ENCODE measurements around the gene NPC1.

The NPC1 gene

DNA sequence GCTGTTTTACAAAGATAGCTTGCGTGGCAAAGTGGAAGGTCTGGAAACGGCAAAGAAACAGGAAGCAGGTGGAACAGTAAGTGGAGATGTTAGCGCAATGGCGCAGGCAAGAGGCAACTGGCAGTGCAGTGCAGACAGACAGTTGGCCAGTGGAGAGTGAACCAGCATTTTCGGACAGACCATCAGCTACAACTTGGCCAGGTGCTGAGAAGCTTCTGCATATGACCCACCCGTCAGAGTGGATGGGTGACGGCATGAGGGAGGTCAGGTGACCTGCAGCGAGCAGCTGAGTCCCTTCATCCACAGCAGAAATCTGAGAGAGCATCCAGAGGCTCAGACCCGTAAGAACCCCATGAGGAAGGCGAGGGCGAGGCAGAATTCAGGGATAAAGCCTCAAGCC lies 33.8 kb downstream of the NPC1 start:
- Histone ChIP-seq H2BK5ac (ENCODE audit: low read length) (no peak overlapping the region), H3K23ac (ENCODE audit: low read depth, low read length, poor library complexity) (no peak overlapping the region), H3K79me1 (ENCODE audit: low read depth, low read length) (no peaks in the 10 kb centered on the region), H2BK15ac (ENCODE audit: low read length) (no peak overlapping the region), H4K8ac (ENCODE audit: low read depth, low read length) (peak overlapping the region; percentile 29), H3K27me3 (ENCODE audit: control insufficient read depth in 3 of 3, insufficient read depth in 3 of 3, low read depth in 1 of 3, low read length in 3 of 3) (no peaks in the 10 kb centered on the region), H3K4me3 (ENCODE audit: low read length in 2 of 2) (peak overlapping the region in 1 of 2 donors; percentile 45), H3K4me1 (ENCODE audit: control insufficient read depth in 2 of 2, insufficient read depth in 1 of 2, low read depth in 1 of 2, low read length in 2 of 2) (no peaks in the 10 kb centered on the region), H3K27ac (replicated peaks; ENCODE audit: low read length) (no peak overlapping the region), H3K4me2 (ENCODE audit: insufficient read depth, low read length, poor library complexity, severe bottlenecking) (no peak overlapping the region), H2AK5ac (ENCODE audit: low read depth, low read length) (no peak overlapping the region), H3K9ac (ENCODE audit: low read depth, low read length, poor library complexity) (no peak overlapping the region), H3K4ac (ENCODE audit: low read length) (peak overlapping the region; percentile 24), H3K36me3 (replicated peaks in 1 of 2; ENCODE audit: control insufficient read depth in 2 of 2, insufficient read depth in 2 of 2, low read length in 2 of 2) (peaks cover 43 to 94% of the 10 kb centered on the region in 2 donors), H2BK12ac (ENCODE audit: low read length) (no peak overlapping the region), H2AFZ (ENCODE audit: low read length) (no peak overlapping the region), H3K18ac (ENCODE audit: low read length) (no peak overlapping the region), H3K9me3 (replicated peaks in 1 of 2; ENCODE audit: control insufficient read depth in 2 of 2, insufficient read depth in 1 of 2, low read depth in 1 of 2, low read length in 2 of 2) (no peaks in the 10 kb centered on the region), H3K14ac (ENCODE audit: low read length) (no peak overlapping the region), H4K91ac (ENCODE audit: low read depth, low read length, poor library complexity) (no peak overlapping the region), H2BK120ac (ENCODE audit: low read depth, low read length) (no peak overlapping the region)
- no peak for DNase-seq (ENCODE audit: low spot score)
- no CpG with 5 or more reads among the region's 11 CpGs for WGBS, 2 donors (ENCODE audit: extremely low coverage in 2 of 2, insufficient read length in 2 of 2, insufficient replicate concordance in 1 of 2)

DNA sequence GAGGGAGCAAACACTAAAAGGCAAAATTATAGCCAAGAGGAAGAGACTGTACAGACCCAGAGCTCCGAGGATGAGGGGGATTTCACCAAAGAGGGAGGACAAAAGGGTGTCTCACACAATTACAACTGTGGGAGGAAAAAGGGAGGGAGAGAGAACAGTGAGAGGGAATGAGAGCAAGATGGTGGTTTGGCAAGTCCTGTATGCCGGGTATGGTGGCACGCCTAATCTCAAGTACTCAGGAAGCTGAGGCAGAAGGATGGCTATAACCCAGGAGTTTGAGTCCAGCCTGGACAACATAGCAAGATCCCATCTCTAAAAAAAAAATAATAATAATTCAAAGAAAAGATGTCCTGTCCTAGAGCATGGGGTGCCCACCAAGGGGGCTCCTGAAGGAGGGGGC lies 34.3 kb downstream of the NPC1 start:
- no peaks in the 10 kb centered on the region for H3K4me1 ChIP-seq (ENCODE audit: control insufficient read depth in 2 of 2, insufficient read depth in 1 of 2, low read depth in 1 of 2, low read length in 2 of 2)
- peaks cover 42 to 94% of the 10 kb centered on the region in 2 donors for H3K36me3 ChIP-seq (replicated peaks in 1 of 2; ENCODE audit: control insufficient read depth in 2 of 2, insufficient read depth in 2 of 2, low read length in 2 of 2)
- no peak overlapping the region for H4K8ac ChIP-seq (ENCODE audit: low read depth, low read length)
- no peaks in the 10 kb centered on the region for H3K9me3 ChIP-seq (replicated peaks in 1 of 2; ENCODE audit: control insufficient read depth in 2 of 2, insufficient read depth in 1 of 2, low read depth in 1 of 2, low read length in 2 of 2)
- no peak overlapping the region for H2BK15ac ChIP-seq (ENCODE audit: low read length)
- H4K91ac ChIP-seq (ENCODE audit: low read depth, low read length, poor library complexity), result no peak overlapping the region
- no peak overlapping the region for H3K18ac ChIP-seq (ENCODE audit: low read length)
- no peak overlapping the region for H3K27ac ChIP-seq (replicated peaks; ENCODE audit: low read length)
- H3K4ac ChIP-seq (ENCODE audit: low read length), result no peak overlapping the region
- H3K23ac ChIP-seq (ENCODE audit: low read depth, low read length, poor library complexity), result no peak overlapping the region
- no peak overlapping the region for H3K4me2 ChIP-seq (ENCODE audit: insufficient read depth, low read length, poor library complexity, severe bottlenecking)
- no peak overlapping the region for H2AK5ac ChIP-seq (ENCODE audit: low read depth, low read length)
- DNase-seq (ENCODE audit: low spot score), result no peak
- H3K4me3 ChIP-seq (ENCODE audit: low read length in 2 of 2), result no peak overlapping the region
- no peaks in the 10 kb centered on the region for H3K27me3 ChIP-seq (ENCODE audit: control insufficient read depth in 3 of 3, insufficient read depth in 3 of 3, low read depth in 1 of 3, low read length in 3 of 3)
- H2AFZ ChIP-seq (ENCODE audit: low read length), result no peak overlapping the region
- no peak overlapping the region for H2BK120ac ChIP-seq (ENCODE audit: low read depth, low read length)
- no peak overlapping the region for H3K14ac ChIP-seq (ENCODE audit: low read length)
- no peak overlapping the region for H2BK5ac ChIP-seq (ENCODE audit: low read length)
- no peak overlapping the region for H2BK12ac ChIP-seq (ENCODE audit: low read length)
- H3K9ac ChIP-seq (ENCODE audit: low read depth, low read length, poor library complexity), result peak overlapping the region; percentile 50
- H3K79me1 ChIP-seq (ENCODE audit: low read depth, low read length), result no peaks in the 10 kb centered on the region
- no CpG with 5 or more reads among the region's 3 CpGs for WGBS, 2 donors (ENCODE audit: extremely low coverage in 2 of 2, insufficient read length in 2 of 2, insufficient replicate concordance in 1 of 2)

DNA sequence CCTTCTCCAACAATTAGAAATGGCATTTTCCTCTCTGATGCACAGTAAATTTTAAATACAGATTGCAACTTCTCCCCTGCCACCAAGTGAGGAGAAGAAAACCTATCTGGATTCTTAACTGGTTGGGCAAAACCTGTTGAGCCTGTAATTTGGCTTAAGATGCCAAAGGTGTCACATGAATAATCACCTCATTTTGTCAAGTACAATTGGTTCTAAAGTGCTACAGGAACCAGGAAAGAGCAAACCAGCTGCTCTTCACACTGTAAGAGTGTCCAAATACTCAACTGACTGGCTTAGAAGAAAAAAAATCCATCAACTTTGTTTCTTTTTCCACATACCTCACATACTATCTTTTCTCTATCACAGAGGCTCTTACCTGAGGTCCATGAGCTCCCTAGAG lies 35.4 kb downstream of the NPC1 start:
- no peak overlapping the region for H2AFZ ChIP-seq (ENCODE audit: low read length)
- no peaks in the 10 kb centered on the region for H3K9me3 ChIP-seq (replicated peaks in 1 of 2; ENCODE audit: control insufficient read depth in 2 of 2, insufficient read depth in 1 of 2, low read depth in 1 of 2, low read length in 2 of 2)
- no peak overlapping the region for H3K18ac ChIP-seq (ENCODE audit: low read length)
- no peak overlapping the region for H2BK15ac ChIP-seq (ENCODE audit: low read length)
- H3K9ac ChIP-seq (ENCODE audit: low read depth, low read length, poor library complexity), result no peak overlapping the region
- no peak overlapping the region for H4K8ac ChIP-seq (ENCODE audit: low read depth, low read length)
- H3K4ac ChIP-seq (ENCODE audit: low read length), result no peak overlapping the region
- H2BK12ac ChIP-seq (ENCODE audit: low read length), result no peak overlapping the region
- H2BK120ac ChIP-seq (ENCODE audit: low read depth, low read length), result no peak overlapping the region
- H3K23ac ChIP-seq (ENCODE audit: low read depth, low read length, poor library complexity), result no peak overlapping the region
- H3K79me1 ChIP-seq (ENCODE audit: low read depth, low read length), result no peaks in the 10 kb centered on the region
- no peaks in the 10 kb centered on the region for H3K4me1 ChIP-seq (ENCODE audit: control insufficient read depth in 2 of 2, insufficient read depth in 1 of 2, low read depth in 1 of 2, low read length in 2 of 2)
- no peak overlapping the region for H2AK5ac ChIP-seq (ENCODE audit: low read depth, low read length)
- no peak overlapping the region for H3K14ac ChIP-seq (ENCODE audit: low read length)
- no peak for DNase-seq (ENCODE audit: low spot score)
- H3K36me3 ChIP-seq (replicated peaks in 1 of 2; ENCODE audit: control insufficient read depth in 2 of 2, insufficient read depth in 2 of 2, low read length in 2 of 2), result peaks cover 32 to 92% of the 10 kb centered on the region in 2 donors
- no peak overlapping the region for H3K27ac ChIP-seq (replicated peaks; ENCODE audit: low read length)
- no peak overlapping the region for H3K4me3 ChIP-seq (ENCODE audit: low read length in 2 of 2)
- H3K27me3 ChIP-seq (ENCODE audit: control insufficient read depth in 3 of 3, insufficient read depth in 3 of 3, low read depth in 1 of 3, low read length in 3 of 3), result no peaks in the 10 kb centered on the region
- H4K91ac ChIP-seq (ENCODE audit: low read depth, low read length, poor library complexity), result no peak overlapping the region
- H3K4me2 ChIP-seq (ENCODE audit: insufficient read depth, low read length, poor library complexity, severe bottlenecking), result no peak overlapping the region
- H2BK5ac ChIP-seq (ENCODE audit: low read length), result no peak overlapping the region

DNA sequence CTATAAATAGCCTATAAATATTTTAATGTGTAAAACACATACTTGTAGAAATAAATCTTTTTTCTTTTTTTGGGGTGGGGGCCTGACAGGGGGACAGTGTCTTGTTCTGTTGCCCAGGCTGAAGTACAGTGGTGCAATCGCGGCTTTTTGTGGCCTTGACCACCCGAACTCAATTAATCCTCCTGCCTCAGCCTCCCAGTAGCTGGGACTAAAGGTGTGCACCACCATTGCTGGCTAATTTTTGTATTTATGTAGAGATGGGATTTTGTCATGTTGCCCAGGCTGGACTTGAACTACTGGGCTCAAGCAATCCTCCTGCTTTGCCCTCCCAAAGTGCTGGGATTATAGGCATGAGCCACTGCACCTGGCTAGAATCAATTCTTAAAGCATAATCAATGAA lies 37.6 kb downstream of the NPC1 start:
- Histone ChIP-seq H4K8ac (ENCODE audit: low read depth, low read length) (no peak overlapping the region), H2AK5ac (ENCODE audit: low read depth, low read length) (no peak overlapping the region), H3K4me3 (ENCODE audit: low read length in 2 of 2) (no peak overlapping the region), H3K4me2 (ENCODE audit: insufficient read depth, low read length, poor library complexity, severe bottlenecking) (no peak overlapping the region), H2BK120ac (ENCODE audit: low read depth, low read length) (no peak overlapping the region), H3K4me1 (ENCODE audit: control insufficient read depth in 2 of 2, insufficient read depth in 1 of 2, low read depth in 1 of 2, low read length in 2 of 2) (no peaks in the 10 kb centered on the region), H2BK12ac (ENCODE audit: low read length) (no peak overlapping the region), H2BK5ac (ENCODE audit: low read length) (no peak overlapping the region), H4K91ac (ENCODE audit: low read depth, low read length, poor library complexity) (no peak overlapping the region), H3K14ac (ENCODE audit: low read length) (no peak overlapping the region), H3K27ac (replicated peaks; ENCODE audit: low read length) (no peak overlapping the region), H3K18ac (ENCODE audit: low read length) (no peak overlapping the region), H3K23ac (ENCODE audit: low read depth, low read length, poor library complexity) (no peak overlapping the region), H2BK15ac (ENCODE audit: low read length) (no peak overlapping the region), H3K4ac (ENCODE audit: low read length) (no peak overlapping the region), H3K27me3 (ENCODE audit: control insufficient read depth in 3 of 3, insufficient read depth in 3 of 3, low read depth in 1 of 3, low read length in 3 of 3) (no peaks in the 10 kb centered on the region), H3K36me3 (replicated peaks in 1 of 2; ENCODE audit: control insufficient read depth in 2 of 2, insufficient read depth in 2 of 2, low read length in 2 of 2) (peaks cover 28 to 91% of the 10 kb centered on the region in 2 donors), H3K9ac (ENCODE audit: low read depth, low read length, poor library complexity) (no peak overlapping the region), H3K79me1 (ENCODE audit: low read depth, low read length) (no peaks in the 10 kb centered on the region), H2AFZ (ENCODE audit: low read length) (no peak overlapping the region), H3K9me3 (replicated peaks in 1 of 2; ENCODE audit: control insufficient read depth in 2 of 2, insufficient read depth in 1 of 2, low read depth in 1 of 2, low read length in 2 of 2) (no peaks in the 10 kb centered on the region)
- WGBS, 2 donors (ENCODE audit: extremely low coverage in 2 of 2, insufficient read length in 2 of 2, insufficient replicate concordance in 1 of 2), result no CpG with 5 or more reads among the region's 3 CpGs
- DNase-seq (ENCODE audit: low spot score), result no peak

All from neuronal stem cell (in vitro differentiated cells).